OCI-LY1 (cell line): Measurements from ENCODE around the gene YIPF3.

Experiments
- H2AFZ ChIP-seq: fragments of 200-600 bp; sonication (generic), shearing (Covaris generic); 2 replicates; pipeline ENCODE4 v1.6.0; 2014; ENCODE audit warnings: antibody characterized with exemption, mild to moderate bottlenecking, low read length
- H3F3A ChIP-seq: fragments of 200-600 bp; sonication (generic), shearing (Covaris generic); 2 replicates; pipeline ENCODE4 v1.6.0; 2014; ENCODE audit warnings: mild to moderate bottlenecking, antibody characterized with exemption, low read length, moderate library complexity; ENCODE audit not compliant: insufficient read depth
- H3K27ac ChIP-seq: fragments of 200-600 bp; sonication (generic); 2 replicates; pipeline ENCODE4 v1.5.1; 2014; ENCODE audit warnings: low read length, mixed run types, mild to moderate bottlenecking, low read depth; ENCODE audit not compliant: poor library complexity, severe bottlenecking
- H3K27me3 ChIP-seq: fragments of 200-600 bp; sonication (generic); 2 replicates; pipeline ENCODE4 v1.6.0; 2014; ENCODE audit warnings: antibody characterized with exemption, mild to moderate bottlenecking, low read length, moderate library complexity; ENCODE audit not compliant: insufficient read depth
- H3K36me3 ChIP-seq: fragments of 200-600 bp; sonication (generic); 2 replicates; pipeline ENCODE4 v1.6.1; 2014; ENCODE audit warnings: mild to moderate bottlenecking, antibody characterized with exemption, low read length, moderate library complexity, mixed read lengths; ENCODE audit not compliant: insufficient read depth
- H3K4me1 ChIP-seq: fragments of 200-600 bp; sonication (generic); 2 replicates; pipeline ENCODE4 v1.5.1; 2014; ENCODE audit warnings: mild to moderate bottlenecking, low read length, moderate library complexity; ENCODE audit not compliant: insufficient read depth, severe bottlenecking
- H3K4me2 ChIP-seq: fragments of 200-600 bp; sonication (generic), shearing (Covaris generic); 2 replicates; pipeline ENCODE4 v1.6.1; 2014; ENCODE audit warnings: low read length
- H3K4me3 ChIP-seq: fragments of 200-600 bp; sonication (generic); 2 replicates; pipeline ENCODE4 v1.5.1; 2014; ENCODE audit warnings: low read length, low read depth, mild to moderate bottlenecking, mixed read lengths; ENCODE audit not compliant: poor library complexity, severe bottlenecking
- H3K79me2 ChIP-seq: fragments of 200-600 bp; shearing (Covaris generic); 2 replicates; pipeline ENCODE4 v1.6.1; 2016; ENCODE audit warnings: mixed run types, low read length, mixed read lengths; ENCODE audit not compliant: insufficient read depth
- H3K9ac ChIP-seq: fragments of 200-600 bp; sonication (generic), shearing (Covaris generic); 2 replicates; pipeline ENCODE4 v1.6.1; 2014; ENCODE audit warnings: mild to moderate bottlenecking, low read length, mixed read lengths
- H3K9me2 ChIP-seq: fragments of 200-600 bp; sonication (generic), shearing (Covaris generic); 2 replicates; pipeline ENCODE4 v1.6.1; 2014; ENCODE audit warnings: low read depth, mild to moderate bottlenecking, low read length, mixed read lengths
- H3K9me3 ChIP-seq: fragments of 200-600 bp; shearing (Covaris generic); 2 replicates; pipeline ENCODE4 v1.6.1; 2014; ENCODE audit warnings: low read length, mixed read lengths
- H4K20me1 ChIP-seq: fragments of 200-600 bp; sonication (generic), shearing (Covaris generic); 2 replicates; pipeline ENCODE4 v1.6.0; 2016; ENCODE audit warnings: mild to moderate bottlenecking, low read length; ENCODE audit not compliant: insufficient read depth
- CTCF ChIP-seq: fragments of 200-600 bp; sonication (generic), shearing (Covaris generic); IDR thresholded peaks from 2 replicates; pipeline ENCODE4 v1.5.1; 2017; ENCODE audit warnings: mild to moderate bottlenecking, antibody characterized with exemption, low read length, moderate library complexity, mixed read lengths
- EZH2 ChIP-seq: fragments of 200-600 bp; sonication (generic), shearing (Covaris generic); IDR thresholded peaks from 2 replicates; pipeline ENCODE4 v1.8.0; 2017; ENCODE audit warnings: borderline replicate concordance, mixed run types, mild to moderate bottlenecking, antibody characterized with exemption, low read length, moderate library complexity, mixed read lengths

Gene YIPF3

GRCh38 chr6:43506171-43506570 lies 10.6 kb downstream of the YIPF3 start:
- no peaks in the 10 kb centered on the region for H3F3A ChIP-seq
- peaks cover 12% of the 10 kb centered on the region for H3K4me1 ChIP-seq
- no peaks in the 10 kb centered on the region for H3K79me2 ChIP-seq
- no peak overlapping the region for H2AFZ ChIP-seq
- no peaks in the 10 kb centered on the region for H4K20me1 ChIP-seq
- no peaks in the 10 kb centered on the region for H3K9me2 ChIP-seq
- TF ChIP-seq EZH2 (no peak), CTCF (no peak)
- H3K36me3 ChIP-seq = peaks cover 25% of the 10 kb centered on the region; the same call in 1 of the 2 replicates
- no peak overlapping the region for H3K4me3 ChIP-seq
- no peaks in the 10 kb centered on the region for H3K9me3 ChIP-seq
- no peak overlapping the region for H3K4me2 ChIP-seq
- peaks cover 8% of the 10 kb centered on the region for H3K27me3 ChIP-seq
- no peak overlapping the region for H3K27ac ChIP-seq
- no peak overlapping the region for H3K9ac ChIP-seq

- Histone ChIP-seq H3K9ac (no peak overlapping the region), H3K9me3 (no peaks in the 10 kb centered on the region), H3K4me2 (no peak overlapping the region), H3K79me2 (no peaks in the 10 kb centered on the region), H3K27ac (no peak overlapping the region), H3K4me3 (no peak overlapping the region), H3F3A (no peaks in the 10 kb centered on the region), H3K4me1 (peaks cover 11% of the 10 kb centered on the region), H3K9me2 (no peaks in the 10 kb centered on the region), H3K36me3 (peaks cover 28% of the 10 kb centered on the region; the same call in 1 of the 2 replicates), H3K27me3 (peaks cover 8% of the 10 kb centered on the region), H4K20me1 (no peaks in the 10 kb centered on the region), H2AFZ (no peak overlapping the region)
- TF ChIP-seq CTCF (no peak), EZH2 (no peak)
These were observed 11.0 kb downstream of the YIPF3 start for GRCh38 chr6:43505718-43506117.

- Histone ChIP-seq H3K9me2 (no peaks in the 10 kb centered on the region), H3F3A (no peaks in the 10 kb centered on the region), H3K9me3 (no peaks in the 10 kb centered on the region), H3K4me2 (no peak overlapping the region), H3K4me3 (no peak overlapping the region), H3K27ac (no peak overlapping the region), H3K9ac (no peak overlapping the region), H3K27me3 (peaks cover 8% of the 10 kb centered on the region), H3K79me2 (no peaks in the 10 kb centered on the region), H4K20me1 (no peaks in the 10 kb centered on the region), H3K36me3 (peaks cover 31% of the 10 kb centered on the region; the same call in 1 of the 2 replicates), H2AFZ (no peak overlapping the region), H3K4me1 (peaks cover 6% of the 10 kb centered on the region)
- TF ChIP-seq EZH2 = no peak
- TF ChIP-seq CTCF = no peak
These were observed 11.8 kb downstream of the YIPF3 start for GRCh38 chr6:43504756-43505593.
